ENCODE measurements around the gene CFAP45. TPM values are rescaled to one million over a fixed set of nuclear protein-coding genes. Genes with fewer than 3 reads are reported as not detected.

Gene CFAP45
- total and polyA plus RNA-seq, 2 donors from 2014 or later, result 1.0 to 14.2 TPM

DNA sequence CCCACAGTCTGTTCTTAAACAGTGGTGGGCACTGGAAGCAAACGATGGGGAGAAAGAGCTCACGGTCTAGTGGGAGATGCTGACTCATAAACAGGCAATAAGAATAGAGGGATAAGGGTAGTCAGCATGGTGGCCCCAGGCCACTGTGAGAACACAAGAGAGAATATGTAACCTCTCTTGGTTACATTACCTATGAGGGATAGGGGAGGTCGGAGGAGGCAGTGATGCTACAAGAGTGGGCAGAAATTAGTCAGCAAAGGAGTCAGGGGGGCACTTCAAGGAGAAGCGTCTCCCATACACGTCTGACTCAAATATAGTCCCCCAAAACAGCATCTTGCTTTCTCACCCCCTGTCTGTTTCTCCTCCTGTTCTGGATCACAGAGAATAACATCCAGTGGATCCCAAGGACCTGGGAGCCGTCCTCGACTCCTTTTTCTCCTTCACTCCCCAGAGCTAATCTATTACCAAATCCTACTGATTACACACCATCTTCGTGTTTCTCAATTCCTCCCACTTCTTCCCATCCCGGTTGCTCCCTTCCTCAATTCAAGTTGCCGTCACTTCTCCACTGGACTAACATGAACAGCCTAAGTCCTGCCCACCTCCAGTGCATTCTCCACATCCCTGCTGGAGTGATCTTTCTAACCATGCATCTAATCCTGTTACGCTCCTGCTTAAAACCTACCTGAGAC, 71.2 kb downstream of the CFAP45 start:
- Histone ChIP-seq H3K9me3 (ENCODE audit: control insufficient read depth in 2 of 3, insufficient read depth in 1 of 3, low read length in 3 of 3) (no peaks in the 10 kb centered on the region), H3K4me1 (ENCODE audit: control insufficient read depth in 2 of 3, insufficient read depth in 2 of 3, low read depth in 1 of 3, low read length in 3 of 3) (peaks cover 0 to 2% (median 0%) of the 10 kb centered on the region in 3 donors), H3K27me3 (ENCODE audit: control insufficient read depth, insufficient read depth, low read length) (no peaks in the 10 kb centered on the region), H3K9ac (ENCODE audit: low read length in 3 of 3) (no peak overlapping the region), H3K27ac (ENCODE audit: low read depth in 2 of 2, low read length in 2 of 2) (no peak overlapping the region), H3K4me3 (ENCODE audit: low read length in 3 of 3) (no peak overlapping the region), H3K36me3 (ENCODE audit: control insufficient read depth in 2 of 3, insufficient read depth in 3 of 3, low read length in 3 of 3) (no peaks in the 10 kb centered on the region)
- intact Hi-C loops (cut with DNase I), result no loop called here
- no peak for DNase-seq
- TF ChIP-seq, protein P1, sequence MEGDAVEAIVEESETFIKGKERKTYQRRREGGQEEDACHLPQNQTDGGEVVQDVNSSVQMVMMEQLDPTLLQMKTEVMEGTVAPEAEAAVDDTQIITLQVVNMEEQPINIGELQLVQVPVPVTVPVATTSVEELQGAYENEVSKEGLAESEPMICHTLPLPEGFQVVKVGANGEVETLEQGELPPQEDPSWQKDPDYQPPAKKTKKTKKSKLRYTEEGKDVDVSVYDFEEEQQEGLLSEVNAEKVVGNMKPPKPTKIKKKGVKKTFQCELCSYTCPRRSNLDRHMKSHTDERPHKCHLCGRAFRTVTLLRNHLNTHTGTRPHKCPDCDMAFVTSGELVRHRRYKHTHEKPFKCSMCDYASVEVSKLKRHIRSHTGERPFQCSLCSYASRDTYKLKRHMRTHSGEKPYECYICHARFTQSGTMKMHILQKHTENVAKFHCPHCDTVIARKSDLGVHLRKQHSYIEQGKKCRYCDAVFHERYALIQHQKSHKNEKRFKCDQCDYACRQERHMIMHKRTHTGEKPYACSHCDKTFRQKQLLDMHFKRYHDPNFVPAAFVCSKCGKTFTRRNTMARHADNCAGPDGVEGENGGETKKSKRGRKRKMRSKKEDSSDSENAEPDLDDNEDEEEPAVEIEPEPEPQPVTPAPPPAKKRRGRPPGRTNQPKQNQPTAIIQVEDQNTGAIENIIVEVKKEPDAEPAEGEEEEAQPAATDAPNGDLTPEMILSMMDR (IDR thresholded peaks at IDR 0.05; ENCODE audit: borderline replicate concordance, extremely low read depth, insufficient read depth), result no peak
- no peak for FAIRE-seq

DNA sequence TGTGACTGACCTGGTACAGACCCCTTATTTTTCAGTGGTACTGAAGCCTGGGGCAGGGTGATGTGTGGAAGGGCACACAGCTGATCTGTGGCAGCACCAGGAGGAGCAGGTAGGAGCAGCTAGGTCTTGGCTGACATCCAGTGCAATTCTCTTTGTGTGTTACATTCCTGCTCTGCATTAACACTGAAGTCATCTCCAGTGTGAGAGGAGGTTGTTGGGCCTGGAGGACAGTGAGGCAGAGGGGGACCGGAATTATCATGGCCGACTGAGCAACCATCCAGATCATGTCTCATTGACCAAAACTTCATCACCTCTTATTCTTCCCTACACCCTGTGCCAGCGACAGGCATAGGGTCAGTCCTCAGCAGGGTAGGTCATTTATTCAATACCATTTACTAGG, 71.8 kb downstream of the CFAP45 start:
- no peak for DNase-seq
- Histone ChIP-seq H3K36me3 (ENCODE audit: control insufficient read depth in 2 of 3, insufficient read depth in 3 of 3, low read length in 3 of 3) (no peaks in the 10 kb centered on the region), H3K4me1 (ENCODE audit: control insufficient read depth in 2 of 3, insufficient read depth in 2 of 3, low read depth in 1 of 3, low read length in 3 of 3) (peaks cover 0 to 2% (median 0%) of the 10 kb centered on the region in 3 donors), H3K27ac (ENCODE audit: low read depth in 2 of 2, low read length in 2 of 2) (no peak overlapping the region), H3K9me3 (ENCODE audit: control insufficient read depth in 2 of 3, insufficient read depth in 1 of 3, low read length in 3 of 3) (no peaks in the 10 kb centered on the region), H3K9ac (ENCODE audit: low read length in 3 of 3) (no peak overlapping the region), H3K27me3 (ENCODE audit: control insufficient read depth, insufficient read depth, low read length) (no peaks in the 10 kb centered on the region), H3K4me3 (ENCODE audit: low read length in 3 of 3) (no peak overlapping the region)
- FAIRE-seq, result no peak
- intact Hi-C loops (cut with DNase I), result no loop called here
- TF ChIP-seq, protein P1 (IDR thresholded peaks at IDR 0.05; ENCODE audit: borderline replicate concordance, extremely low read depth, insufficient read depth), result no peak

DNA sequence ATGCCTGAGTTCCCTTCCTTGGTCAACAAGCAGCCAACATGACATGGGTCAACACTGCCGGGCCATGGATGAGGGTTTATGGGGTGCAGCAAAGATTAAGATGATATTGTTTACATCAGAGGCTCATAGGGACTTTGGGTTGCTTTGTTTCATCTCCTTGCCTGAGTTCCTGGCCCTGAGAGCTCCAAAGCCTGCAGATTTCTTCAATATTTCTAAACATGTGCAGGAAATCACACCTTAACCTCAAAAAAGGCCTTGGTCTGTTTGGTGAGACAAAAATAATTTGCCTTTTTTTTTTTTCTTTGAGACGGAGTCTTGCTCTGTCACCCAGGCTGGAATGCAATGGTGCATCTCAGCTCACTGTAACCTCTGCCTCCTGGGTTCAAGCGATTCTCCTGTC, 72.4 kb downstream of the CFAP45 start:
- no peak overlapping the region for H3K9ac ChIP-seq (ENCODE audit: low read length in 3 of 3)
- H3K4me3 ChIP-seq (ENCODE audit: low read length in 3 of 3), result no peak overlapping the region
- intact Hi-C loops (cut with DNase I), result no loop called here
- FAIRE-seq, result no peak
- no peaks in the 10 kb centered on the region for H3K27me3 ChIP-seq (ENCODE audit: control insufficient read depth, insufficient read depth, low read length)
- no peak overlapping the region for H3K27ac ChIP-seq (ENCODE audit: low read depth in 2 of 2, low read length in 2 of 2)
- no peak for DNase-seq
- no peaks in the 10 kb centered on the region for H3K9me3 ChIP-seq (ENCODE audit: control insufficient read depth in 2 of 3, insufficient read depth in 1 of 3, low read length in 3 of 3)
- H3K36me3 ChIP-seq (ENCODE audit: control insufficient read depth in 2 of 3, insufficient read depth in 3 of 3, low read length in 3 of 3), result no peaks in the 10 kb centered on the region
- H3K4me1 ChIP-seq (ENCODE audit: control insufficient read depth in 2 of 3, insufficient read depth in 2 of 3, low read depth in 1 of 3, low read length in 3 of 3), result peaks cover 0 to 2% (median 0%) of the 10 kb centered on the region in 3 donors
- TF ChIP-seq, protein P1 (IDR thresholded peaks at IDR 0.05; ENCODE audit: borderline replicate concordance, extremely low read depth, insufficient read depth), result no peak

Measured in kidney (tissue), 14 donors.